Endothelial cell of umbilical vein (primary cell): ENCODE results near the gene USHBP1. TPM values are rescaled to one million over a fixed set of nuclear protein-coding genes. Genes with fewer than 3 reads are reported as not detected.
A peak's percentile ranks its signal among the peaks of the same experiment; 100 is the strongest.

Source experiments
- BruUV-seq: library from RNA; stranded (reverse); fragments of 400-500 nt; replicated peaks from 2 replicates; lab custom pipeline; 2021; lab: Mats Ljungman, UMichigan
- CTCF ChIA-PET: fragments of 300-600, 350-600 bp; sonication (Branson Sonifier 250); formaldehyde crosslinking; loops from one replicate; lab custom pipeline; 2021; ENCODE audit warnings: antibody characterized with exemption, inconsistent platforms; lab: Charles Lee
- POLR2A ChIA-PET: fragments of 300-600, 350-600 bp; sonication (Branson Sonifier 250); formaldehyde crosslinking; loops from one replicate; lab custom pipeline; 2021; ENCODE audit warnings: antibody characterized with exemption, inconsistent platforms; lab: Charles Lee
- DNase-seq: peaks from one replicate; pipeline ENCODE4 v3.0.0-alpha.2; 2011; ENCODE audit warnings: low read depth, low spot score
- FAIRE-seq: peaks from 2 replicates; lab custom pipeline; 2011; peaks lifted over from hg19 to GRCh38; lab: Jason Lieb, UNC
- H2AFZ ChIP-seq: 2 replicates; pipeline ENCODE4 v1.6.0; 2012; ENCODE audit warnings: low read depth, low read length, control low read depth, inconsistent platforms
- H3K27ac ChIP-seq: 2 replicates; pipeline ENCODE4 v1.5.1; 2011; ENCODE audit warnings: low read depth, mild to moderate bottlenecking, control low read depth, low read length, moderate library complexity; ENCODE audit not compliant: insufficient read depth
- H3K27me3 ChIP-seq, 2 experiments: 2 replicates each; pipeline versions ENCODE4 v1.6.0 to v1.6.1; 2011; ENCODE audit warnings: low read length in 2 of 2, mixed read lengths in 1 of 2; ENCODE audit not compliant: control insufficient read depth in 2 of 2, insufficient read depth in 2 of 2
- H3K36me3 ChIP-seq, 2 experiments: 2 replicates in 1 of 2; 3 replicates in 1 of 2; pipeline ENCODE4 v1.5.1; 2011; ENCODE audit warnings: low read length in 2 of 2, mild to moderate bottlenecking in 1 of 2, moderate library complexity in 1 of 2; ENCODE audit not compliant: control insufficient read depth in 2 of 2, insufficient read depth in 2 of 2; ENCODE audit errors: extremely low read depth in 1 of 2
- H3K4me1 ChIP-seq: 3 replicates; pipeline ENCODE4 v1.5.1; 2011; ENCODE audit warnings: mild to moderate bottlenecking, low read length; ENCODE audit not compliant: control insufficient read depth, insufficient read depth; ENCODE audit errors: extremely low read depth
- H3K4me2 ChIP-seq: 2 replicates; pipeline ENCODE4 v1.6.1; 2011; ENCODE audit warnings: low read length, control low read depth, mixed read lengths; ENCODE audit not compliant: insufficient read depth
- H3K4me3 ChIP-seq, 3 experiments: fragments of 200-600 bp in 1 of 3; sonication (generic), shearing (Covaris generic) in 1 of 3; replicated peaks in 1 of 3; 2 replicates each; pipeline ENCODE4 v1.5.1; 2011 to 2016; ENCODE audit warnings: control low read depth in 3 of 3, low read length in 3 of 3, mild to moderate bottlenecking in 2 of 3, inconsistent platforms in 1 of 3, low read depth in 1 of 3, moderate library complexity in 1 of 3; ENCODE audit not compliant: insufficient read depth in 1 of 3
- H3K79me2 ChIP-seq: 2 replicates; pipeline ENCODE4 v1.6.0; 2012; ENCODE audit warnings: low read length, inconsistent platforms; ENCODE audit not compliant: control insufficient read depth, insufficient read depth
- H3K9ac ChIP-seq: replicated peaks from 2 replicates; pipeline ENCODE3; 2011; ENCODE audit warnings: low read length, control low read depth; ENCODE audit not compliant: insufficient read depth; ENCODE audit errors: extremely low read depth
- H3K9me1 ChIP-seq: replicated peaks from 3 replicates; pipeline ENCODE4 v1.6.0; 2011; ENCODE audit warnings: mild to moderate bottlenecking, low read length; ENCODE audit not compliant: control insufficient read depth, insufficient read depth; ENCODE audit errors: extremely low read depth
- H3K9me3 ChIP-seq: replicated peaks from 2 replicates; pipeline ENCODE4 v1.5.1; 2012; ENCODE audit warnings: low read length, inconsistent platforms; ENCODE audit not compliant: control insufficient read depth, insufficient read depth
- H4K20me1 ChIP-seq: replicated peaks from 2 replicates; pipeline ENCODE3; 2011; ENCODE audit warnings: mild to moderate bottlenecking, low read length; ENCODE audit not compliant: control insufficient read depth, insufficient read depth; ENCODE audit errors: extremely low read depth
- CTCF ChIP-seq, 2 donors: IDR thresholded peaks; 1 replicate in 1 of 2; 2 replicates in 1 of 2; pipeline ENCODE4 v1.5.1; 2011; ENCODE audit warnings: low read length in 2 of 2, mild to moderate bottlenecking in 2 of 2, moderate library complexity in 2 of 2, control low read depth in 1 of 2, inconsistent platforms in 1 of 2, low read depth in 1 of 2; ENCODE audit not compliant: insufficient read depth in 1 of 2; ENCODE audit errors: extremely low read depth in 1 of 2
- EZH2 ChIP-seq: IDR thresholded peaks from 2 replicates; pipeline ENCODE4 v1.6.1; 2012; ENCODE audit warnings: borderline replicate concordance, low read depth, mild to moderate bottlenecking, moderate library complexity, low read length, inconsistent platforms; ENCODE audit not compliant: severe bottlenecking
- FOS ChIP-seq: IDR thresholded peaks from 2 replicates; pipeline ENCODE4 v1.6.1; 2011; ENCODE audit warnings: mild to moderate bottlenecking, low read length, moderate library complexity, borderline replicate concordance; ENCODE audit not compliant: insufficient read depth
- GATA2 ChIP-seq: IDR thresholded peaks from 2 replicates; pipeline ENCODE4 v1.7.0; 2011; ENCODE audit warnings: low read depth, mild to moderate bottlenecking, moderate library complexity, mixed read lengths, low read length; ENCODE audit not compliant: insufficient read length, insufficient read depth
- JUN ChIP-seq: IDR thresholded peaks from 2 replicates; pipeline ENCODE4 v1.6.1; 2011; ENCODE audit warnings: borderline replicate concordance, low read depth; ENCODE audit not compliant: insufficient read length, insufficient read depth
- MAX ChIP-seq: IDR thresholded peaks from 2 replicates; pipeline ENCODE4 v1.6.1; 2011; ENCODE audit not compliant: insufficient read depth, insufficient read length
- MYC ChIP-seq: IDR thresholded peaks from one replicate; pipeline ENCODE4 v1.6.1; 2011; ENCODE audit warnings: mild to moderate bottlenecking, low read depth, low read length
- POLR2A ChIP-seq: IDR thresholded peaks from 2 replicates; pipeline ENCODE4 v1.6.1; 2012; ENCODE audit warnings: low read depth, mild to moderate bottlenecking, control low read depth, low read length
- POLR2AphosphoS5 ChIP-seq: IDR thresholded peaks from 2 replicates; pipeline ENCODE4 v1.6.1; 2012; ENCODE audit warnings: low read depth, mild to moderate bottlenecking, control low read depth, low read length, moderate library complexity; ENCODE audit not compliant: insufficient read depth
- dilution Hi-C: fragments of 300-500 bp; cut with MboI; formaldehyde crosslinking; loops from one replicate; pipeline ENCODE4 v1.15.0; 2019; ENCODE audit warnings: low sequenced_read_pairs; ENCODE audit not compliant: extremely low pct_ligation_motif_present
- intact Hi-C: fragments of 100-400 bp; cut with micrococcal nuclease; formaldehyde crosslinking; loops from one replicate; pipeline ENCODE4 v1.10.0; 2022
- polyA plus RNA-seq, 4 experiments: library from polyadenylated mRNA; depleted of rRNA in 3 of 4; stranded (reverse) in 3 of 4; unstranded in 1 of 4; fragments of >200 nt; gene quantifications; 2 replicates each; pipeline versions ENCODE4 v1.2.1 to v1.2.3, GENCODE V29; 2011 to 2012; ENCODE audit warnings: missing spikeins in 1 of 4
- total RNA-seq: library from RNA; stranded (reverse); gene quantifications from 2 replicates; pipeline ENCODE4 v1.2.3, GENCODE V29; 2021

The USHBP1 gene
- total and polyA plus RNA-seq, 2 donors (not counting 3 experiments of a cell fraction or from before 2014, with no cell fraction given) = 14.8 to 20.4 TPM

- Histone ChIP-seq H3K27me3 (no peaks in the 10 kb centered on the region), H3K27ac (no peak overlapping the region), H3K9ac (no peak overlapping the region), H3K79me2 (no peaks in the 10 kb centered on the region), H3K36me3 (peaks cover 0 to 2% of the 10 kb centered on the region in 2 experiments), H3K9me3 (no peaks in the 10 kb centered on the region), H3K9me1 (no peaks in the 10 kb centered on the region), H2AFZ (no peak overlapping the region), H3K4me2 (no peak overlapping the region), H3K4me1 (peaks cover 10% of the 10 kb centered on the region), H4K20me1 (no peaks in the 10 kb centered on the region), H3K4me3 (no peak overlapping the region)
- TSS peak; percentile 3 for BruUV-seq
- DNase-seq (no peak), FAIRE-seq (no peak)
- CTCF ChIA-PET = interaction anchor here (0.7 to 3.6 kb wide), 7 partner anchors 8 to 569 kb away, joined by 3 to 27 read pairs (median 6); no protein-coding TSS in a partner anchor
- POLR2A ChIA-PET = no interaction called here
- dilution Hi-C loops (no loop called here), intact Hi-C loops (loop anchor here (5.0 kb wide), 1 partner anchor 511 kb away; no protein-coding TSS in a partner anchor)
- TF ChIP-seq GATA2 (no peak), POLR2A (no peak)
Measured at GRCh38 chr19:17283504-17283996, 19.0 kb upstream of the USHBP1 start.

- Histone ChIP-seq H3K36me3 (peaks cover 0 to 3% of the 10 kb centered on the region in 2 experiments), H3K4me3 (peak overlapping the region in 2 of 3 experiments; percentile 0 to 29), H3K79me2 (no peaks in the 10 kb centered on the region), H2AFZ (peak overlapping the region; percentile 90), H4K20me1 (no peaks in the 10 kb centered on the region), H3K9ac (peak overlapping the region; percentile 10), H3K27ac (no peak overlapping the region), H3K4me2 (peak overlapping the region; percentile 39), H3K27me3 (no peaks in the 10 kb centered on the region), H3K9me3 (no peaks in the 10 kb centered on the region), H3K9me1 (no peaks in the 10 kb centered on the region), H3K4me1 (peaks cover 10% of the 10 kb centered on the region)
- no TSS peak for BruUV-seq
- dilution Hi-C loops = no loop called here
- TF ChIP-seq MYC (no peak), MAX (no peak), JUN (no peak), GATA2 (no peak), CTCF (IDR thresholded peaks at IDR 0.05; ENCODE audit: extremely low read depth in 1 of 2, insufficient read depth in 1 of 2, low read depth in 1 of 2, low read length in 2 of 2) (peak; percentile 96 to 99), EZH2 (no peak), FOS (no peak), POLR2A (no peak), POLR2AphosphoS5 (peak; percentile 22)
- intact Hi-C loops = loop anchor here (1.0 to 5.0 kb wide), 5 partner anchors 15 to 510 kb away; partner anchors contain the start of gene BABAM1
- CTCF ChIA-PET = interaction anchor here (0.6 to 3.6 kb wide), 18 partner anchors 9 to 394 kb away, joined by 3 to 27 read pairs (median 5); partner anchors contain the start of genes BABAM1, DDA1, USE1 and USHBP1
- DNase-seq (peak; percentile 82), FAIRE-seq (peak; percentile 93)
- POLR2A ChIA-PET = interaction anchor here (0.6 to 1.4 kb wide), 2 partner anchors 16 to 26 kb away, joined by 3 to 6 read pairs; partner anchors contain the start of genes BABAM1 and DDA1
Measured at GRCh38 chr19:17282488-17283125, 18.1 kb upstream of the USHBP1 start.
